Vagina (tissue), 2 donors: ENCODE data around the gene ASB15. TPM values are rescaled to one million over a fixed set of nuclear protein-coding genes. Genes with fewer than 3 reads are reported as not detected.
A peak's percentile ranks its signal among the peaks of the same experiment; 100 is the strongest.

Experiments
- DNase-seq, 2 donors: peaks; one replicate each; pipeline ENCODE4 v3.0.0-alpha.2; 2017; ENCODE audit errors: extremely low spot score in 2 of 2
- H3K27ac ChIP-seq: fragments of 200-600 bp; sonication (generic); one replicate; pipeline ENCODE4 v1.5.1; 2019
- H3K27me3 ChIP-seq: fragments of 200-600 bp; sonication (generic); one replicate; pipeline ENCODE4 v1.5.1; 2019
- H3K36me3 ChIP-seq, 2 donors: fragments of 200-600 bp; sonication (generic); one replicate each; pipeline ENCODE4 v1.5.1; 2017 to 2019
- H3K4me1 ChIP-seq: fragments of 200-600 bp; sonication (generic); one replicate; pipeline ENCODE4 v1.5.1; 2019
- H3K4me3 ChIP-seq, 2 donors: fragments of 200-600 bp; sonication (generic); 1 replicate in 1 of 2; 2 replicates in 1 of 2; pipeline ENCODE4 v1.5.1; 2016 to 2019
- H3K9me3 ChIP-seq: fragments of 200-600 bp; sonication (generic); one replicate; pipeline ENCODE4 v1.5.1; 2019
- POLR2A ChIP-seq, 2 donors: fragments of 450-650 bp; IDR thresholded peaks; one replicate each; pipeline ENCODE4 v1.6.1; 2017; ENCODE audit warnings: antibody characterized with exemption in 2 of 2, mild to moderate bottlenecking in 2 of 2, moderate library complexity in 2 of 2
- POLR2AphosphoS5 ChIP-seq, 2 donors: sonication (generic); formaldehyde crosslinking; IDR thresholded peaks; one replicate each; pipeline ENCODE4 v1.9.0; 2017; ENCODE audit warnings: antibody characterized with exemption in 2 of 2, mild to moderate bottlenecking in 2 of 2, low read depth in 1 of 2; ENCODE audit not compliant: insufficient read depth in 1 of 2
- intact Hi-C: fragments of 100-400 bp; cut with DNase I; formaldehyde crosslinking; loops from one replicate; pipeline ENCODE4 v1.15.1; 2023
- total RNA-seq: library from RNA; depleted of rRNA; stranded (reverse); fragments of >200 nt; gene quantifications from one replicate; pipeline ENCODE4 v1.2.3, GENCODE V29; 2016
- TF ChIP-seq, protein P1 (sequence below), 3 experiments: fragments of 450-650 bp in 2 of 3; fragments of 200-600 bp in 1 of 3; sonication (generic) in 1 of 3; IDR thresholded peaks; one replicate each; pipeline ENCODE4 v1.5.1; 2017 to 2019; ENCODE audit warnings: antibody characterized with exemption in 3 of 3, mild to moderate bottlenecking in 2 of 3, moderate library complexity in 2 of 3

ASB15 gene
- total RNA-seq, 1 donor from 2014 or later, result not detected

- DNase-seq, result no peak
- Histone ChIP-seq H3K9me3 (no peaks in the 10 kb centered on the region), H3K36me3 (peaks cover 0 to 13% of the 10 kb centered on the region in 2 donors), H3K27me3 (no peaks in the 10 kb centered on the region), H3K4me1 (peaks cover 26% of the 10 kb centered on the region), H3K27ac (peak overlapping the region; percentile 76), H3K4me3 (peak overlapping the region; percentile 84 to 95)
- intact Hi-C loops, result no loop called here
- TF ChIP-seq POLR2A (IDR thresholded peaks at IDR 0.05), result no peak
- TF ChIP-seq, protein P1, sequence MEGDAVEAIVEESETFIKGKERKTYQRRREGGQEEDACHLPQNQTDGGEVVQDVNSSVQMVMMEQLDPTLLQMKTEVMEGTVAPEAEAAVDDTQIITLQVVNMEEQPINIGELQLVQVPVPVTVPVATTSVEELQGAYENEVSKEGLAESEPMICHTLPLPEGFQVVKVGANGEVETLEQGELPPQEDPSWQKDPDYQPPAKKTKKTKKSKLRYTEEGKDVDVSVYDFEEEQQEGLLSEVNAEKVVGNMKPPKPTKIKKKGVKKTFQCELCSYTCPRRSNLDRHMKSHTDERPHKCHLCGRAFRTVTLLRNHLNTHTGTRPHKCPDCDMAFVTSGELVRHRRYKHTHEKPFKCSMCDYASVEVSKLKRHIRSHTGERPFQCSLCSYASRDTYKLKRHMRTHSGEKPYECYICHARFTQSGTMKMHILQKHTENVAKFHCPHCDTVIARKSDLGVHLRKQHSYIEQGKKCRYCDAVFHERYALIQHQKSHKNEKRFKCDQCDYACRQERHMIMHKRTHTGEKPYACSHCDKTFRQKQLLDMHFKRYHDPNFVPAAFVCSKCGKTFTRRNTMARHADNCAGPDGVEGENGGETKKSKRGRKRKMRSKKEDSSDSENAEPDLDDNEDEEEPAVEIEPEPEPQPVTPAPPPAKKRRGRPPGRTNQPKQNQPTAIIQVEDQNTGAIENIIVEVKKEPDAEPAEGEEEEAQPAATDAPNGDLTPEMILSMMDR (IDR thresholded peaks at IDR 0.05), result no peak
These were observed 44.6 kb upstream of the ASB15 start for GRCh38 chr7:123557016-123557397.

DNA sequence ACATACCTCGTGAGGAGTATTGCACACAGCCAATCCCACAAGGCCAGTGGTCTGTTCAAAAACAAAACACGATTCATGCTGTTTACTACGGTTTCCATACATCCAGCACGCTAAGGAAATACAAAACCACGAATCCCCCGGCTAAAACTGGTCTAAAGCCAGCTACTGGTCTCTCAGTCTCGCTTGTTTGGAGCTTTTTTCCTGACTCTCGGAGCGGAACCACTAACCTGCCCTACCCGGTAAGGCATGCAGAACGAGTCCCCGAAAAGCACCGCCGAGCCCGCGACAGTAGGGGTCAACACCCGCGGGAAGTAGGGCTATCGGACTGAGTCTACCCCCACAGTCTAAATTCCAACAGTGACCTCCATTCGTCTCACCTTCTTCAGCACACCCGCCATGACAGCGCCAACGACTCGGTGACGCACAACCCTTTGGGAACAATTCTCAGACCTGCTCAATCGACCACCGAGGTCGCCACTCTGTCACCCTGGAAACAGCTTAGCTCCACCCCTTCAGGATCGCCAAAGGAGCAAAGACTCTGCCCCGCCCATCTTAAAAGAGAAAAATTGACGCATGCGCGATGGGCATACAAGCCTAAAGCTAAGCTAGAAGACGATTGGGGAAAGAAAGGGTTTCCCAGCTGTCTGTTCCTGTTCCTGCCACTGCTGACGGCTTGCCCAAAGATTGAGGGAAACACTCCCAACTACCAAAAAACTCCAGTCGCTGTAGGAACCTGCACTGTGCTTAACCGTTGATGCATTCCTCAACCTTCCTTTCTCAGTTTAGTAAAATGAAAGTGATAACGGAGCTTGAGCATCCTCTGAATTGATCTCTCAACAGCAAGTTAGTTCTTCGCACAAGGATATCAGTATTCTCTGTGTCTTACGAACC lies 44.0 kb upstream of the ASB15 start, which contains the start of gene NDUFA5:
Gene NDUFA5 (minus strand): TSS at position 421 of the 891 bp plus-strand sequence. CDS start 23 bp downstream, at position 398.
- peaks cover 26% of the 10 kb centered on the region for H3K4me1 ChIP-seq
- H3K27me3 ChIP-seq, result no peaks in the 10 kb centered on the region
- H3K27ac ChIP-seq, result peak within 1 kb of the TSS; percentile 76
- DNase-seq, result peak in 1 of 2 donors; percentile 99
- TF ChIP-seq, protein P1 (IDR thresholded peaks at IDR 0.05), result no peak
- TF ChIP-seq POLR2A (IDR thresholded peaks at IDR 0.05), result peak in 1 of 2 donors; percentile 41
- TF ChIP-seq POLR2AphosphoS5 (IDR thresholded peaks at IDR 0.05; ENCODE audit: insufficient read depth in 1 of 2, low read depth in 1 of 2), result peak; percentile 73 to 98
- peak within 1 kb of the TSS; percentile 84 to 95 for H3K4me3 ChIP-seq
- no peaks in the 10 kb centered on the region for H3K9me3 ChIP-seq
- intact Hi-C loops, result no loop called here
- peaks cover 0 to 10% of the 10 kb centered on the region in 2 donors for H3K36me3 ChIP-seq

- peaks cover 26% of the 10 kb centered on the region for H3K4me1 ChIP-seq
- H3K36me3 ChIP-seq, result peaks cover 0 to 2% of the 10 kb centered on the region in 2 donors
- DNase-seq, result no peak
- intact Hi-C loops, result no loop called here
- no peaks in the 10 kb centered on the region for H3K27me3 ChIP-seq
- peak overlapping the region; percentile 84 to 95 for H3K4me3 ChIP-seq
- TF ChIP-seq POLR2A (IDR thresholded peaks at IDR 0.05) (no peak), POLR2AphosphoS5 (IDR thresholded peaks at IDR 0.05; ENCODE audit: insufficient read depth in 1 of 2, low read depth in 1 of 2) (no peak)
- TF ChIP-seq, protein P1 (IDR thresholded peaks at IDR 0.05), result no peak
- no peaks in the 10 kb centered on the region for H3K9me3 ChIP-seq
- peak overlapping the region; percentile 76 for H3K27ac ChIP-seq
These were observed 43.2 kb upstream of the ASB15 start for GRCh38 chr7:123558289-123558874.

- Histone ChIP-seq H3K4me3 (no peak overlapping the region), H3K9me3 (no peaks in the 10 kb centered on the region), H3K27me3 (no peaks in the 10 kb centered on the region), H3K27ac (no peak overlapping the region), H3K4me1 (no peaks in the 10 kb centered on the region), H3K36me3 (no peaks in the 10 kb centered on the region)
- intact Hi-C loops, result no loop called here
- DNase-seq, result no peak
- TF ChIP-seq, protein P1 (IDR thresholded peaks at IDR 0.05), result no peak
- no peak for TF ChIP-seq POLR2A (IDR thresholded peaks at IDR 0.05)
- TF ChIP-seq POLR2AphosphoS5 (IDR thresholded peaks at IDR 0.05; ENCODE audit: insufficient read depth in 1 of 2, low read depth in 1 of 2), result no peak
These were observed 39.5 kb upstream of the ASB15 start for GRCh38 chr7:123562121-123562520.
